GM23248 (cell line): Measurements from ENCODE around the gene MC5R. TPM values are rescaled to one million over a fixed set of nuclear protein-coding genes. Genes with fewer than 3 reads are reported as not detected.

Experiments used
- DNase-seq: peaks from one replicate; pipeline ENCODE4 v3.0.0-alpha.2; 2015
- H2AFZ ChIP-seq: fragments of 200-600 bp; sonication (generic); 2 replicates; pipeline ENCODE4 v1.6.1; 2016; ENCODE audit warnings: antibody characterized with exemption
- H3F3A ChIP-seq: fragments of 200-600 bp; sonication (generic); 2 replicates; pipeline ENCODE4 v1.6.1; 2016; ENCODE audit warnings: mild to moderate bottlenecking, antibody characterized with exemption, mixed run types; ENCODE audit not compliant: insufficient read depth
- H3K27ac ChIP-seq: fragments of 200-600 bp; sonication (generic); 2 replicates; pipeline ENCODE4 v1.5.1; 2016; ENCODE audit warnings: mild to moderate bottlenecking
- H3K27me3 ChIP-seq: fragments of 200-600 bp; sonication (generic); replicated peaks from 2 replicates; pipeline ENCODE4 v1.6.1; 2016; ENCODE audit warnings: mild to moderate bottlenecking; ENCODE audit not compliant: insufficient read depth
- H3K36me3 ChIP-seq: fragments of 200-600 bp; sonication (generic); 2 replicates; pipeline ENCODE4 v1.6.1; 2016; ENCODE audit warnings: low read depth, mild to moderate bottlenecking
- H3K4me1 ChIP-seq: fragments of 200-600 bp; sonication (generic); 2 replicates; pipeline ENCODE4 v1.6.1; 2016; ENCODE audit warnings: mild to moderate bottlenecking; ENCODE audit not compliant: insufficient read depth
- H3K4me2 ChIP-seq: fragments of 200-600 bp; sonication (generic); one replicate; pipeline ENCODE4 v1.6.1; 2016; ENCODE audit warnings: mild to moderate bottlenecking; ENCODE audit not compliant: unreplicated experiment
- H3K4me3 ChIP-seq: fragments of 200-600 bp; sonication (generic); 2 replicates; pipeline ENCODE4 v1.5.1; 2016; ENCODE audit warnings: mild to moderate bottlenecking
- H3K79me2 ChIP-seq: fragments of 200-600 bp; sonication (generic); 2 replicates; pipeline ENCODE4 v1.6.1; 2016; ENCODE audit warnings: mild to moderate bottlenecking; ENCODE audit not compliant: insufficient read depth
- H3K9ac ChIP-seq: fragments of 200-600 bp; sonication (generic); 2 replicates; pipeline ENCODE4 v1.6.1; 2016; ENCODE audit warnings: mild to moderate bottlenecking
- H3K9me2 ChIP-seq: fragments of 200-600 bp; sonication (generic); 2 replicates; pipeline ENCODE4 v1.6.1; 2016; ENCODE audit warnings: mixed run types, mild to moderate bottlenecking, moderate library complexity; ENCODE audit not compliant: insufficient read depth
- H3K9me3 ChIP-seq: fragments of 200-600 bp; sonication (generic); one replicate; pipeline ENCODE4 v1.6.1; 2017; ENCODE audit warnings: low read depth
- H4K20me1 ChIP-seq: fragments of 200-600 bp; sonication (generic); 2 replicates; pipeline ENCODE4 v1.6.0; 2016; ENCODE audit not compliant: insufficient read depth
- EZH2 ChIP-seq: fragments of 200-600 bp; sonication (generic); IDR thresholded peaks from 2 replicates; pipeline ENCODE4 v1.6.1; 2018; ENCODE audit warnings: antibody characterized with exemption, mild to moderate bottlenecking; ENCODE audit not compliant: insufficient read depth, poor library complexity, severe bottlenecking
- EZH2phosphoT487 ChIP-seq: fragments of 200-600 bp; sonication (generic); IDR thresholded peaks from 2 replicates; pipeline ENCODE4 v1.6.1; 2018; ENCODE audit warnings: antibody characterized with exemption, moderate library complexity, mild to moderate bottlenecking, low read depth; ENCODE audit not compliant: insufficient read depth
- WGBS, 2 experiments: methylation state at CpG; one replicate each; pipeline ENCODE4 v1.1.6; 2015 to 2017; ENCODE audit warnings: low lambda C conversion rate in 2 of 2, low coverage in 1 of 2; ENCODE audit errors: missing lambda C conversion rate in 2 of 2; 5-methylcytosine and 5-hydroxymethylcytosine counted together
- in situ Hi-C: fragments of 300-500 bp; cut with MboI; formaldehyde crosslinking; loops from 2 replicates; pipeline ENCODE4 v1.15.0; 2020
- polyA plus RNA-seq: library from polyadenylated mRNA; unstranded; fragments of >200 nt; fragmentation: Nextera tagmentation; extraction: Ambion mirVana; gene quantifications from 2 replicates; pipeline ENCODE4 v1.2.1, GENCODE V29; 2016
- total RNA-seq: library from RNA; depleted of rRNA; stranded (reverse); fragments of >200 nt; shearing (Covaris generic); gene quantifications from 2 replicates; pipeline ENCODE4 v1.2.3, GENCODE V29; 2014

The MC5R gene
- total and polyA plus RNA-seq, 2 experiments from 2014 or later, result not detected

- no peaks in the 10 kb centered on the region for H3K9me3 ChIP-seq
- H2AFZ ChIP-seq, result peak overlapping the region; percentile 48; the same call in 1 of the 2 replicates
- H3K4me1 ChIP-seq, result no peaks in the 10 kb centered on the region
- peak overlapping the region; percentile 68 for H3K4me2 ChIP-seq
- H3K4me3 ChIP-seq, result peak overlapping the region; percentile 44; the same call in 1 of the 2 replicates
- no peak for TF ChIP-seq EZH2phosphoT487
- TF ChIP-seq EZH2, result no peak
- DNase-seq, result no peak
- no peaks in the 10 kb centered on the region for H3F3A ChIP-seq
- no peaks in the 10 kb centered on the region for H4K20me1 ChIP-seq
- WGBS, 2 experiments, result 11 to 13% methylated on average over 15 of the region's 15 CpGs
- H3K79me2 ChIP-seq, result no peaks in the 10 kb centered on the region
- H3K36me3 ChIP-seq, result no peaks in the 10 kb centered on the region
- in situ Hi-C loops, result no loop called here
- H3K9ac ChIP-seq, result no peak overlapping the region
- no peak overlapping the region for H3K27ac ChIP-seq
- H3K9me2 ChIP-seq, result no peaks in the 10 kb centered on the region
- H3K27me3 ChIP-seq, result peaks cover 9% of the 10 kb centered on the region
Measured at GRCh38 chr18:13801260-13801601, 22.7 kb upstream of the MC5R start.

DNA sequence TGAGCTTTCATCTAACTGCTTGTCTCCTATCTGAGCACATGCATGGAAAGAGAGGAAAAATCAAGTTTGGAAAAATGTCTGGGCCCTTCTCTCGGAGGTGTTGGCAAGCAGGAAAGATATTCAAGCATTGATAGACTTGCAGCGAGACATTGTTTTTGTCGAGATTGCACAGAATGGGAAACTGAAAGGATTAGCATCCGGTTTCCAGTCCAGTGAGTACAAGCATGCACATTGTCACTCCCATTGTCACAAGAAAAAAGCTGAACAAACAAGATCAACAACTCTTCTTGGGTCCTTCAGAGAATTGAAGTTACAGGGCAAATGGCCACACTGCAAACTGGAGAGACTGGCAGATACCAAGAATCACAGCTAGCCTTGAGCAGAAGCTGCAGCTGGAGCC is 19.6 kb upstream of the MC5R start:
- H3K27ac ChIP-seq, result no peak overlapping the region
- H3K9me3 ChIP-seq, result no peaks in the 10 kb centered on the region
- DNase-seq, result no peak
- in situ Hi-C loops, result no loop called here
- H3K27me3 ChIP-seq, result peaks cover 9% of the 10 kb centered on the region
- no peaks in the 10 kb centered on the region for H3F3A ChIP-seq
- no peaks in the 10 kb centered on the region for H3K9me2 ChIP-seq
- no peak overlapping the region for H3K4me3 ChIP-seq
- H2AFZ ChIP-seq, result no peak overlapping the region
- H3K36me3 ChIP-seq, result no peaks in the 10 kb centered on the region
- TF ChIP-seq EZH2, result no peak
- no peak for TF ChIP-seq EZH2phosphoT487
- 36 to 46% methylated on average over 4 of the region's 4 CpGs for WGBS, 2 experiments
- no peaks in the 10 kb centered on the region for H3K79me2 ChIP-seq
- H3K4me1 ChIP-seq, result no peaks in the 10 kb centered on the region
- H3K4me2 ChIP-seq, result no peak overlapping the region
- no peak overlapping the region for H3K9ac ChIP-seq
- no peaks in the 10 kb centered on the region for H4K20me1 ChIP-seq

DNA sequence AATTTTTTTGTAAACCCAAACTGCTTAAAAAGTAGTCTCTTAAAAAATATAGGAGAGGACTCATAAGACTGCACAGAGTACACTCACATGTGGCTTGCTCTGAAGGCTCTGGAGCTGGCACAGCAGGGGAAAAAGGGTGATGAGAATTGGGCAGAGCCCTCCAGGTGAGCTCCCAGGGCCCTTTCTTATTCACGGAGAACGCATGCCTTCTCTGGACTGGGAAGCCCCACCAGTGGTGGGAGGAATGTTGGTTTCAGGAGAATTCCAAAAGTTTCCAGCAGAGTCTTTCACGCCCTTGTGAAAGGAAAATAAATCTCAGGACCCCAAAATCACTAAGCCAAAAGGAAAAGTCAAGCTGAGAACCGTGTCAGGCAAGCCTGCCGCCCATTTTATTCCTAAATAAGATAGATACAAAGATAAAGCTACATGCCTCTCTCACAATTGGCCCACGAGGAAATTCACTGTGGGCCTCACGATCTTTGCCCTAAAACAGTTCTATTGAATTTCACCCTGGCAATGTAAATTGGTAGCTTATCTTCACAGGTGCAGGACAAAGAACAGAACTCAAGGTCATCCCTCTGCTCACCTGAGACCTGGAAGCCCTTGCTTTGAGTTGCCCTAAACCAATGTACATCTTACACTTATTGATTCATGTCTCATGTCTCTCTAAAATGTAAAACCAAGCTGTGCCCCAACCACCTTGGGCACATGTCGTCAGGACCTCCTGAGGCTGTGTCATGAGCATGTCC is 15.5 kb upstream of the MC5R start:
- H3K9ac ChIP-seq, result no peak overlapping the region
- H3K9me3 ChIP-seq, result no peaks in the 10 kb centered on the region
- 37 to 38% methylated on average over 8 of the region's 8 CpGs for WGBS, 2 experiments
- no peaks in the 10 kb centered on the region for H3K36me3 ChIP-seq
- no peaks in the 10 kb centered on the region; the same call in 1 of the 2 replicates for H3K27me3 ChIP-seq
- no peak overlapping the region for H2AFZ ChIP-seq
- no peaks in the 10 kb centered on the region for H3K4me1 ChIP-seq
- H3K79me2 ChIP-seq, result no peaks in the 10 kb centered on the region
- no peak for DNase-seq
- in situ Hi-C loops, result no loop called here
- no peaks in the 10 kb centered on the region for H3K9me2 ChIP-seq
- no peak overlapping the region for H3K27ac ChIP-seq
- no peak overlapping the region for H3K4me2 ChIP-seq
- no peaks in the 10 kb centered on the region for H4K20me1 ChIP-seq
- H3F3A ChIP-seq, result no peaks in the 10 kb centered on the region
- H3K4me3 ChIP-seq, result no peak overlapping the region
- TF ChIP-seq EZH2phosphoT487 (no peak), EZH2 (no peak)

GRCh38 chr18:13809043-13809430 is 14.9 kb upstream of the MC5R start:
- WGBS, 2 experiments, result 49 to 53% methylated on average over 2 of the region's 2 CpGs
- TF ChIP-seq EZH2phosphoT487, result no peak
- TF ChIP-seq EZH2, result no peak

More at GRCh38 chr18:13809043-13809430, 14.9 kb upstream of the MC5R start:
- H3K79me2 ChIP-seq, result no peaks in the 10 kb centered on the region
- no peaks in the 10 kb centered on the region for H3K9me3 ChIP-seq
- no peak overlapping the region for H3K9ac ChIP-seq
- no peak overlapping the region for H2AFZ ChIP-seq
- no peak overlapping the region for H3K4me3 ChIP-seq
- H3K27ac ChIP-seq, result no peak overlapping the region
- no peak for DNase-seq
- no peaks in the 10 kb centered on the region; the same call in 1 of the 2 replicates for H3K27me3 ChIP-seq
- H3K36me3 ChIP-seq, result no peaks in the 10 kb centered on the region
- H3K9me2 ChIP-seq, result no peaks in the 10 kb centered on the region
- H3F3A ChIP-seq, result no peaks in the 10 kb centered on the region
- H3K4me2 ChIP-seq, result no peak overlapping the region
- no peaks in the 10 kb centered on the region for H4K20me1 ChIP-seq
- in situ Hi-C loops, result no loop called here
- no peaks in the 10 kb centered on the region for H3K4me1 ChIP-seq
